ENCODE results near the gene SDF2L1.

DNA sequence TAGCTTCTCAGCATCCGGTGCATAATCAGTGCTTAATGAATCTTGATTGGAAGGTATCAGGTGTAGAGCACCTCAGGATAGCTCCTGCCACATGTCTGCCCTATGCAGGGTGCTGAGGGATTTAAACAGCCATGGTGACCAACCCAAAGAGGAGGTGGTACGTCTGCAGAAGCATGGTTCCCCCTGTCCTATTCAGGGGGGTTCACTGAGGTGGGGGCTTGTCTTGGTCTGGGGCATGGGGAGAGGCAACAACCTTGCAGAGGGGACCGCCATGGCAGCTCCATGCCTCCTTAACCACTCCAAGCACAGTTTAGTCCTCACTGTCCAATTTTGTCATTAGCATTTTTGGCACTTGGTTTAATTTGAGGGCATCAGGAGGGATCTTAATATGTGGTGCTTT is 49.7 kb upstream of the SDF2L1 start:
- no peak for TF ChIP-seq NFYB (IDR thresholded peaks at IDR 0.05; ENCODE audit: insufficient read depth, low read depth, low read length)
- TF ChIP-seq POLR2AphosphoS5 (IDR thresholded peaks at IDR 0.05; ENCODE audit: low read length), result no peak
- TF ChIP-seq, protein P1, sequence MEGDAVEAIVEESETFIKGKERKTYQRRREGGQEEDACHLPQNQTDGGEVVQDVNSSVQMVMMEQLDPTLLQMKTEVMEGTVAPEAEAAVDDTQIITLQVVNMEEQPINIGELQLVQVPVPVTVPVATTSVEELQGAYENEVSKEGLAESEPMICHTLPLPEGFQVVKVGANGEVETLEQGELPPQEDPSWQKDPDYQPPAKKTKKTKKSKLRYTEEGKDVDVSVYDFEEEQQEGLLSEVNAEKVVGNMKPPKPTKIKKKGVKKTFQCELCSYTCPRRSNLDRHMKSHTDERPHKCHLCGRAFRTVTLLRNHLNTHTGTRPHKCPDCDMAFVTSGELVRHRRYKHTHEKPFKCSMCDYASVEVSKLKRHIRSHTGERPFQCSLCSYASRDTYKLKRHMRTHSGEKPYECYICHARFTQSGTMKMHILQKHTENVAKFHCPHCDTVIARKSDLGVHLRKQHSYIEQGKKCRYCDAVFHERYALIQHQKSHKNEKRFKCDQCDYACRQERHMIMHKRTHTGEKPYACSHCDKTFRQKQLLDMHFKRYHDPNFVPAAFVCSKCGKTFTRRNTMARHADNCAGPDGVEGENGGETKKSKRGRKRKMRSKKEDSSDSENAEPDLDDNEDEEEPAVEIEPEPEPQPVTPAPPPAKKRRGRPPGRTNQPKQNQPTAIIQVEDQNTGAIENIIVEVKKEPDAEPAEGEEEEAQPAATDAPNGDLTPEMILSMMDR (IDR thresholded peaks at IDR 0.05 in 2 of 3, conservative IDR thresholded peaks at IDR 0.05 in 1 of 3; ENCODE audit: control insufficient read depth in 2 of 3, extremely low read depth in 1 of 3, insufficient read depth in 1 of 3, low read depth in 3 of 3, low read length in 3 of 3), result no peak
- TF ChIP-seq ZNF274 (IDR thresholded peaks at IDR 0.05; ENCODE audit: insufficient read depth, insufficient read length), result no peak
- no peak for TF ChIP-seq GATAD2B (conservative IDR thresholded peaks at IDR 0.05; ENCODE audit: low read depth)
- no peak for TF ChIP-seq HDGF (IDR thresholded peaks at IDR 0.05)
- TF ChIP-seq TAF1 (IDR thresholded peaks at IDR 0.05; ENCODE audit: borderline replicate concordance, low read depth, low read length), result no peak
- no peak for TF ChIP-seq KAT2A (conservative IDR thresholded peaks at IDR 0.05; ENCODE audit: control insufficient read depth, low read depth, low read length)
- TF ChIP-seq CREB1 (IDR thresholded peaks at IDR 0.05; ENCODE audit: low read depth), result no peak
- TF ChIP-seq, protein P2, sequence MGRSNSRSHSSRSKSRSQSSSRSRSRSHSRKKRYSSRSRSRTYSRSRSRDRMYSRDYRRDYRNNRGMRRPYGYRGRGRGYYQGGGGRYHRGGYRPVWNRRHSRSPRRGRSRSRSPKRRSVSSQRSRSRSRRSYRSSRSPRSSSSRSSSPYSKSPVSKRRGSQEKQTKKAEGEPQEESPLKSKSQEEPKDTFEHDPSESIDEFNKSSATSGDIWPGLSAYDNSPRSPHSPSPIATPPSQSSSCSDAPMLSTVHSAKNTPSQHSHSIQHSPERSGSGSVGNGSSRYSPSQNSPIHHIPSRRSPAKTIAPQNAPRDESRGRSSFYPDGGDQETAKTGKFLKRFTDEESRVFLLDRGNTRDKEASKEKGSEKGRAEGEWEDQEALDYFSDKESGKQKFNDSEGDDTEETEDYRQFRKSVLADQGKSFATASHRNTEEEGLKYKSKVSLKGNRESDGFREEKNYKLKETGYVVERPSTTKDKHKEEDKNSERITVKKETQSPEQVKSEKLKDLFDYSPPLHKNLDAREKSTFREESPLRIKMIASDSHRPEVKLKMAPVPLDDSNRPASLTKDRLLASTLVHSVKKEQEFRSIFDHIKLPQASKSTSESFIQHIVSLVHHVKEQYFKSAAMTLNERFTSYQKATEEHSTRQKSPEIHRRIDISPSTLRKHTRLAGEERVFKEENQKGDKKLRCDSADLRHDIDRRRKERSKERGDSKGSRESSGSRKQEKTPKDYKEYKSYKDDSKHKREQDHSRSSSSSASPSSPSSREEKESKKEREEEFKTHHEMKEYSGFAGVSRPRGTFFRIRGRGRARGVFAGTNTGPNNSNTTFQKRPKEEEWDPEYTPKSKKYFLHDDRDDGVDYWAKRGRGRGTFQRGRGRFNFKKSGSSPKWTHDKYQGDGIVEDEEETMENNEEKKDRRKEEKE (IDR thresholded peaks at IDR 0.05), result no peak
- TF ChIP-seq, protein P3, sequence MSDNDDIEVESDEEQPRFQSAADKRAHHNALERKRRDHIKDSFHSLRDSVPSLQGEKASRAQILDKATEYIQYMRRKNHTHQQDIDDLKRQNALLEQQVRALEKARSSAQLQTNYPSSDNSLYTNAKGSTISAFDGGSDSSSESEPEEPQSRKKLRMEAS (IDR thresholded peaks at IDR 0.05; ENCODE audit: low read depth, low read length), result no peak
- no peak for TF ChIP-seq SRF (IDR thresholded peaks at IDR 0.05; ENCODE audit: low read depth in 2 of 2, low read length in 2 of 2)
- no peak for TF ChIP-seq GABPA (IDR thresholded peaks at IDR 0.05; ENCODE audit: low read depth)

All from GM12878 (cell line).